ENCODE data around the gene CETP.
A peak's percentile ranks its signal among the peaks of the same experiment; 100 is the strongest.
"Not testable (repeated sequence)": the region's sequence is repeated elsewhere in the genome, so short reads cannot be mapped to it uniquely, and the experiment has no call there.

CETP gene

GRCh38 chr16:56986361-56986760, 24.6 kb downstream of the CETP start:
- Histone ChIP-seq H3K9me3 (no peaks in the 10 kb centered on the region), H3K4me1 (peaks cover 0 to 80% (median 52%) of the 10 kb centered on the region in 4 donors), H3K27ac (peak overlapping the region; percentile 65 to 68), H3K4me3 (no peak overlapping the region), H3K36me3 (no peaks in the 10 kb centered on the region), H3K27me3 (no peaks in the 10 kb centered on the region)
- no peak for TF ChIP-seq CTCF (IDR thresholded peaks at IDR 0.05)
- no peak for DNase-seq
- intact Hi-C loops (cut with DNase I; ENCODE audit: low total_unique reads): loop anchor here (5.0 kb wide), 1 partner anchor 54 kb away; the partner anchor contains the start of gene HERPUD1

DNA sequence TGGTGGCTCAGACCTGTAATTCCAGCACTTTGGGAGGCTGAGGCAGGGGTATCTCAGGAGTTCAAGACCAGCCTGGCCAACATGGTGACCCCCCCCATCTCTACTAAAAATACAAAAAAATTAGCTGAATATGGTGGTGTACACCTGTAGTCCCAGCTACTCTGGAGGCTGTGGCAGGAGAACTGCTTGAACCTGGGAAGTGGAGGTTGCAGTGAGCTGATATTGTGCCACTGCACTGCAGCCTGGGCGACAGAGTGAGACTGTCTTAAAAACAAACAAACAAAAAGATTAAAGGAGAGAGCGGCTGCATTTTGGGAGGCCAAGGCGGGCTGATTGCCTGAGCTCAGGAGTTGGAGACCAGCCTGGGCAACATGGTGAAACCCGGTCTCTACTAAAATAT, 25.2 kb downstream of the CETP start:
- H3K4me3 ChIP-seq, H3K27me3 ChIP-seq, DNase-seq, H3K36me3 ChIP-seq, H3K9me3 ChIP-seq: not testable (repeated sequence)
- intact Hi-C loops (cut with DNase I; ENCODE audit: low total_unique reads): loop anchor here (5.0 kb wide), 1 partner anchor 55 kb away; the partner anchor contains the start of gene HERPUD1
- peaks cover 0 to 80% (median 48%) of the 10 kb centered on the region in 4 donors for H3K4me1 ChIP-seq
- peak overlapping the region; percentile 65 to 68 for H3K27ac ChIP-seq

DNA sequence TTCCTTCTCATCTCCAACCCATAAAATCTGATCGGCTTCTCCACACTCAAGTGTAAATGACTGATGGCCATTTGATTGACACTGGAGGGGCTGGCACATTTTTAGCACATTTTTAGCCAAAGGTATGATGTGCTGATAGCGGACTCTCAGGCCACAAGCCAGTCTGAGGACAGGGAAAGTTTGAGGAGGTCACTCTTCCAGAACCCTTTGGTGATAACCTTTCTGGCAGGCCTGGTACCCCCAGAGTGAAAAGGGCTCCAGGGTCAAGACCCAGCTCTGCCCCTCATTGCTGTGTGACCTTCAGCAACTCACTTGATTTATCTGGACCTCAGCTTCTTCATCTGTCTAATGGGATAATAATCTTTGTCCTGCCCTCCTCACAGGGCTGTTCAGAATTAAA, 25.9 kb downstream of the CETP start:
- Histone ChIP-seq H3K4me1 (peaks cover 0 to 79% (median 42%) of the 10 kb centered on the region in 4 donors), H3K9me3 (no peaks in the 10 kb centered on the region), H3K4me3 (no peak overlapping the region), H3K27me3 (no peaks in the 10 kb centered on the region), H3K27ac (peak overlapping the region; percentile 90 to 91), H3K36me3 (no peaks in the 10 kb centered on the region)
- intact Hi-C loops (cut with DNase I; ENCODE audit: low total_unique reads): loop anchor here (5.0 kb wide), 1 partner anchor 55 kb away; the partner anchor contains the start of gene HERPUD1
- DNase-seq: peak in 1 of 2 donors; percentile 41
- TF ChIP-seq CTCF (IDR thresholded peaks at IDR 0.05): no peak

GRCh38 chr16:56988161-56988947, 26.6 kb downstream of the CETP start:
- Histone ChIP-seq H3K4me3 (peak overlapping the region; percentile 70 to 80), H3K27me3 (no peaks in the 10 kb centered on the region), H3K27ac (peak overlapping the region; percentile 90 to 91), H3K36me3 (no peaks in the 10 kb centered on the region), H3K9me3 (no peaks in the 10 kb centered on the region), H3K4me1 (peaks cover 0 to 73% (median 39%) of the 10 kb centered on the region in 4 donors)
- TF ChIP-seq CTCF (IDR thresholded peaks at IDR 0.05): no peak
- DNase-seq: no peak
- intact Hi-C loops (cut with DNase I; ENCODE audit: low total_unique reads): loop anchor here (5.0 kb wide), 1 partner anchor 56 kb away; the partner anchor contains the start of gene HERPUD1

DNA sequence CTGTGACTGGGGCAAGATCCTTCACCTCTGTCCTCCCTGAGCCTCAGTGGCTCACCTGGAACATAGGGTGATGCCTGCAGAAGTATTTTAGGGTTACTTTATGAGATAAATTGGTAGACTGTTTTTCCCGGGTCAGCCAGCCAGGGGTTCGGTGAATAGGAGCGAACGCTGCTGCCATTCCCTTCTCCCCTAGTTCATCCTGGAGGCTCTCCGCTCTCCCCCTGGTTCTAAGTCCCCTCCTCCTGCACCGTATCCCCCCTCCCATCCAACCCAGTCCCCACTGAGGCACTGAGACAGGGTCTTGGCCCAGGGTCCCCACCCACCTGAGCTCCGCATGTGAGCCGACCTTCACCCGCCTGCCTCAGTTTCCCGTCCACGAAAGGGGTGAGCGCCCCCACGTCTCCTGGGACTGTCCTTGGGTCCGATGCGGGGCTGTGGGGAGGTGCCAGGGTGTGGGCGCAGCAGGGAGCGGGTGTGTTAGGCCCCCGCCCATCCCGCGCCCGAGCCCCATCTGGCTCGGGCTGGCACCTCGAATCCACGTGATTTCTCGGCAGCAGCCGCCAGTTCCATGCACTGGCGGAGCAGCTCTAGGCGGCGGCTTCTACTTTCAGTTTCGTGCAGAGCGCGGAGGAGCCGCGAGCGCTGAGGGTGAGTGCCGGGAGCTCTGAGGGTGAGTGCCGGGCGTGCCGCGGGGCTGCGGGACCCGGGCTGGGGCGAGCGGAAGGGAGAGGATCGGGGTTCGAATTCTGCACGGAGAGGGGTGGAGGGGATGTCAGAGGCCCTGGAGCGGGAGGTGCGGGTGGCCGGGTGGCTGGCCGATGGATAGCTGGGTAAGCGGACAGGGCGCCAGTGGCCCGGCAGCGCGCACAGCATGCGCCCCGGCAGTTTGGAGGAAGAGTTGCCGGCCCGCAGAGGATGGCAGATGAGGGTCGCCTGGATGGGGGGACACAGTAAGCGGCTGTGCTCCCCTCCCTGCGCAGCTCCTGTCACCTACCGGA, 27.5 kb downstream of the CETP start, which contains the start of gene NLRC5:
TSS of gene NLRC5 (plus strand) at position 610 of the 998 bp plus-strand sequence. CDS start 31,156 bp downstream, outside the sequence.
- H3K27ac ChIP-seq: peak within 1 kb of the TSS; percentile 90 to 91
- H3K4me1 ChIP-seq: peaks cover 0 to 64% (median 36%) of the 10 kb centered on the region in 4 donors

More for the DNA sequence above, 27.5 kb downstream of the CETP start, which contains the start of gene NLRC5:
- Histone ChIP-seq H3K9me3 (no peaks in the 10 kb centered on the region), H3K27me3 (no peaks in the 10 kb centered on the region), H3K4me3 (peak within 1 kb of the TSS; percentile 70 to 80), H3K36me3 (no peaks in the 10 kb centered on the region)
- TF ChIP-seq CTCF (IDR thresholded peaks at IDR 0.05): no peak
- intact Hi-C loops (cut with DNase I; ENCODE audit: low total_unique reads): loop anchor here (5.0 kb wide), 1 partner anchor 57 kb away; the partner anchor contains the start of gene HERPUD1
- DNase-seq: peak; percentile 89 to 93
